ENCODE data around the gene MBOAT7.

Gene MBOAT7

DNA sequence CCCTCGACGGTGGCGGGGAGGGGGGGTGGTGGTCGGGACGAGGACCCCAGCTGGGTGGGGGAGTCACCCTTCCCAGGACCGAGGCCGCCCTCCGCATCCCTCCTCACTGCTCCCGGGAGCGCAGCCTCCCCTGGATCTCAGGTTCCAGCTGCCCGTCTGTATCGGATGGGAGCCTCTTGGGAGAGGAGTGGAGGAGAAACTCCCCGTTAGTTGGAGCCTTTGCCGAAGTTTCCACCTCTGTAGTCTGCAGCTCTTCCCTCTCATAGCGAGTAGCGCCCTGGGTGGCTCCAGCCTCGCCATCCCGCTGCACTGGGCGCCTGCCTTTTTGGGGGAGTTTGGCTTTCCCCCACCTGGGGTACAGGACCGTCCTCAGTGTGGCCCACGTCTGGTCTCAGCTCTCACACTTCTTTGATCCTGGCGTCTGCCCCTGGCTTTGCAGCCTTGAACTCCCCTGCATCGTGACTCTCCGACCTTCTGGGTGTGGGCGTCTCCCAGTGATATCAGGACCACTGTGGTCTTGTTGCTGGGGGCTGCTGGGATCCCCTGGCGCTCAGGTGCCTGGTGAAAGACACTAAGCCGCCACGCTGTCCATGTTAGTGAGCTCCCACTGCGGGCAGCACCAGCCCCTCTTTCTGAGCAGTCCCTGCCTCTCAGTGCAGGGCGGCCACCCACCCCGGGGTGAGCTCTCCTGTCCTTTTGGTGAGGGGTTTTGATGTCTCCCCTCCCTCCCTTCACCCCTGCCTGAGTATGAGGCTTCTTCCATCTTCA is 50.7 kb downstream of the MBOAT7 start:
- no peak for DNase-seq (ENCODE audit: low read depth)

DNA sequence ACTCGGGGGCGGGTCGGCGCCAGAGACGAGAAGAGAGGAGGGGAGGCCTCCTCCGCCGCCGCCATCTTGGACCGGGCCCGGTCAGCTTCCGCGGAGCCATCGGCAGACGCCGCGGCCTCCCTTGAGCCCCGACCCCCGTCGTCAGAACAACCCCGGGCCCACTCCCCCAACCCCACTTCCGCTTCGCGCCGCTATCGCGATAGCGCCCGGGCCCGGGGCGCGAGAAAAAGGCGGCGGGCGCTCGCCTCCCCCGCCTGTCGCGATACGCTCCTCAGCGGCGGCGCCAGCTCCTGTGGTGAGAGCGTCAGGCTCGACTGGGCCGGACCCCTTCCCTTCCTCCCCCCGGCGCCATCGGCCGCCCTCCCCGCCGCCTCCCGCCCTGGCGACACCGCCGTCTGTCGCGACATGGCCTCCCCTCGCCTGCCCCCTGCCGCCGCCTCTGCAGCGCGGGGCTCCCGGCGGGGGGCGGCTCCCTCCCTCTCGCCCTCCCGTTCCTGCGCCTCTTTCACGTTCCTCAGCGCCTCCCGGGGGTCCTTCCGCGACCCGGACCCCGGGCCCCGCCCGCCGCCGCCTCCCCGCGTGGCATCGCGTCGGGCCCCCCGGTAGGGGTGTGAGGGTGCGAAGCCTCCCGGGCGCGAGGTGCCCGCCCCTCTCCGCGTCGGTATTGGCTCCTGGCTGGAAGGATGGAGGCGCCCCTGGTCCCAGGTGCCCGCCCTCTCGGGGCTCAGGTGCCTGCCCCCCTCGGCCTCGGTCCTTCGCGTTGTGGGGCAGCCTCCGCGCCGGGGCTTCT is 51.5 kb downstream of the MBOAT7 start, which contains the start of gene CNOT3:
Gene CNOT3 (plus strand): TSS at position 64 of the 790 bp plus-strand sequence. CDS start 5,217 bp downstream, outside the sequence.
- DNase-seq (ENCODE audit: low read depth) = no peak

- DNase-seq (ENCODE audit: low read depth) = peak; percentile 100
These were observed 52.3 kb downstream of the MBOAT7 start for GRCh38 chr19:54136864-54137698.

- DNase-seq (ENCODE audit: low read depth) = no peak
These were observed 53.1 kb downstream of the MBOAT7 start for GRCh38 chr19:54136086-54136863.

GRCh38 chr19:54133957-54134590 is 55.3 kb downstream of the MBOAT7 start:
- no peak for DNase-seq (ENCODE audit: low read depth)

GRCh38 chr19:54133312-54133956 is 55.9 kb downstream of the MBOAT7 start:
- DNase-seq (ENCODE audit: low read depth) = no peak

DNA sequence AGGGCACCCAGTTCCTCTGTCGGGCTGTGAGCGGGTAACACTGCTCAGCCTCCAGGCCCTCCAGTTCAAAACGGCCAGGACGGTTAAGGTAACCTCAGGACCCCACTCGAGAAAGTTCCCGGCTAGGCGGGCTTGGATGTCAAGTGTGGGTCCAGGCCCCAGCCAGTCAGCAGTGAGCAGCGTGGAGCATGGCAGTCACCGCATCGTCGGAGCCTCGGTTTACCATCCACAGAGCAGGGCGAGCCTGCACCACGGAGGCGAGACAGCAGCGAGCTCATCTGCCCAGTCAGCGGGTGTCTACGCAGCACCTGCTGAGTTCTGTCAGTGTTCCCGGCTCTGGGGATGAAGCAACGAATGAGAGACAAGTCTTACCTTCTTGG is 59.8 kb downstream of the MBOAT7 start:
- no peak for DNase-seq (ENCODE audit: low read depth)

DNA sequence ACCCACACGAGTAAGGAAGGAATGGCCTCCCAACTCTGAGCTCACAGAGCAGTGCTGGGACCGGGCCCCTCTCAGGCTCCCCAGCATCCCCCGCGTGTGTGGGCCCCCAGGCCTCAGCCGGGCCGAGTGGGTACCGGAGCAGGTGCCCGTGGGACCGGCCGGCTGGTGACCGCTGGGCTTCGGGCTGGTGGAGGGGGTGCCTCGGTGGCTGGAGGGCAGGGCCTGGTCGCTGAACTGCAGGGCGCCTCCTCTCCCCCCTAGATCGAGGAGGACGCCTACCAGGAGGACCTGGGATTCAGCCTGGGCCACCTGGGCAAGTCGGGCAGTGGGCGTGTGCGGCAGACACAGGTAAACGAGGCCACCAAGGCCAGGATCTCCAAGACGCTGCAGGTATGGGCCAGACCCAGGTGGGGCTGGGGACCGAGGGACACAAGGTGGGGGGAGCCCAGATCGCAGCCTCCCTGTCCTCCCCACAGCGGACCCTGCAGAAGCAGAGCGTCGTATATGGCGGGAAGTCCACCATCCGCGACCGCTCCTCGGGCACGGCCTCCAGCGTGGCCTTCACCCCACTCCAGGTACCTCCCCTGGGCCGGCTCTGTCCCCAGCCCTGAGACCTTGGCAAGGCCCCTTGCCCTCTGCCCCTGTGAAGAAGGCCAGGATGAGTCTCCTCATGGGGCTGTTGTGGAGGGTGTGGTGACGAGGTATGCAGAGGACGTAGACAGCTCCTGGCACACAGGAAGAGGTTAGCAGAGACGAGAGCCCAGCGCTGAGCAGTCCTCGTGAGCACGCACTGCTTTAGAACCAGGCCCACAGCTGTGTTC is 60.4 kb downstream of the MBOAT7 start:
- no peak for DNase-seq (ENCODE audit: low read depth)

DNA sequence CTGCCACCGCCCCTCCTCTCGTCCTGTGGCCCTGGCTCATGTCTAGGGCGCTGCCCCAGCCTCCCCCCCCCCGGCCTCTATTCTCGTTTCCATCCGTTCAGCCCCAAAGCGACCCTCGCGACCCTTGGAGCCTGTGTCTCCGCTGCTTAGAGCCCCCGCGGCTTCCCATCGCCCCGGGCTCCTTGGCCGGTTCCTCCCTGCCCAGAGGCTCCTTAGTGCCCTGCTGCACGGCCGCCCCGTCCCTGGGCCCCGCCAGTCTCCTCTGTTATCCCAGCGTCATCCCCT is 61.0 kb downstream of the MBOAT7 start:
- DNase-seq (ENCODE audit: low read depth) = no peak

DNA sequence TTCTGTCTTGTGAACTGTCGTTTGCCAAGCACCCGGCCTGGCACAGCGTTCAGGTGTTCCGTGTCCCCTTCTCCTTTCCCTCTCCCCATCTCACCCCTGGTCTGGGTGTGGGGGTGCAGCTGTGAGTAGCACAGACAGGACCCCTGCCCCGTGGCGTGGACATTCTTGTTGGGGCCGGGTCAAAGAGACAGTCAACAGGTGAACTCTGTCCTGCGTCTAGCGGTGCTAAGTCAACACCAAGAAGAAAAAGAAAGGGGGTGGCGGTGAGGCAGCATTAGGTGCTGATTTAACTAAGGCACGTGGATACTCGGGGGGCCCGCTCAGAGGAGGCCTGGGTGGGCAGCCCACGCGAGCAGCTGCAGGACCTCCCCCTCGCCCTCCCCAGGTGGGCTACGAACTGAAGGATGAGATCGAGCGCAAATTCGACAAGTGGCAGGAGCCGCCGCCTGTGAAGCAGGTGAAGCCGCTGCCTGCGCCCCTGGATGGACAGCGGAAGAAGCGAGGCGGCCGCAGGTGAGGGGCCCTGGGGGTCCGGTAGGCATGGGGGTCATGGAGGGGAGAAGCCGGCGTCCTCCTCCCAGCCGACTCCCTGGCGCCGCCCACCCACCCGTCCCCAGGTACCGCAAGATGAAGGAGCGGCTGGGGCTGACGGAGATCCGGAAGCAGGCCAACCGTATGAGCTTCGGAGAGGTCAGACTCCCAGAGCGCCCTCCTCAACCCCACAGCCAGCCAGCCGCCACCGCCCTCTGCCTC is 61.5 kb downstream of the MBOAT7 start:
- no peak for DNase-seq (ENCODE audit: low read depth)

DNA sequence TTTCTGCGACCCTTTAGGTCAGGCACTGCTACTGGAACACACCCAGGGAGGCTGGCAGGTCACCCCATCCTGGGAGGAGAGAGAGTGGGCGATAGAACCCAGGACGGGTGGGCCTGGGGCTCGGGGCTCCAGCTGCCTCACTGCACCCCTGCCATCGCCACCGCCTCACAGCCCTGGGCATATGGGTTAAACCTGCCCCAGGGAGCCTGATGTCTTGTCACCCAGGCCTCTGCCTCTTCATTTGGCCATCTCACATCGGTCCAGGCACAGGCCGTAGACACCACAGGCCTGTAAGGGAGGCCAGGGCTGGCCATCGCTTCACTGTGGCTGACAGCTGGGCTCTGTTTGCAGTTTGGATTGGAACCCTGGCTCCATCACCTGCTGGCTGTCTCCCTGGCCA is 63.7 kb downstream of the MBOAT7 start:
- no peak for DNase-seq (ENCODE audit: low read depth)

DNA sequence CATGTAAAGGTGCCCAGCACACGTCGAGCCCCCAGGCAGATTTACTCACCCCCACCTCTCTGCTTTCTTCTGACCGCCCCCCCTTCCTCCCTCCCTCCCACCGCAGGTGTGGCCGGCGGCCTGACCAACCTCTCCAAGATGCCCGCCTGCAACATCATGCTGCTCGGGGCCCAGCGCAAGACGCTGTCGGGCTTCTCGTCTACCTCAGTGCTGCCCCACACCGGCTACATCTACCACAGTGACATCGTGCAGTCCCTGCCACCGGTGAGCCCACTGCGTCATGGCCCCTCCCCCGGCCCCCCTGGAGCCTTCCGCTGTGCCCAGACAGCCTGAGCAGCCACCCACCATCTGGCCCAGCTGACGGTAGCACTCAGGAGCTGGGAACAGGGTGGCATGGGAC is 65.0 kb downstream of the MBOAT7 start:
- no peak for DNase-seq (ENCODE audit: low read depth)

DNA sequence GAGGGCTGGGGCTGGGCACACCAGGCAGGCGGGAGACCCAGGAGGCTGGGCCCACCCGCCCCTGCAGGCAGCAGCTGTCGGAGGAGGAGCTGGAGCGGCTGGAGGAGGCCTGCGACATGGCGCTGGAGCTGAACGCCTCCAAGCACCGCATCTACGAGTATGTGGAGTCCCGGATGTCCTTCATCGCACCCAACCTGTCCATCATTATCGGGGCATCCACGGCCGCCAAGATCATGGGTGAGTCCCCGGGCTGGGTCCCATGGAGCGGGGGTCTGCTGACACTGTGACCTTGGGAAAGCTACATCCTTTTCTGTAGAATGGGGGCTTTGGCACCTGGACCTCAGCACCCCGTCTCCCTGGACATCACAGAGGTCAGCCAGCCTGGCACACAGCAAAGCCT is 65.7 kb downstream of the MBOAT7 start:
- DNase-seq (ENCODE audit: low read depth) = no peak
